Left forelimb (tissue), 1 donor: ENCODE data around the gene PTGER2.

Source experiments
- DNase-seq: peaks from one replicate; pipeline ENCODE4 v3.0.0-alpha.2; 2018; ENCODE audit warnings: low spot score

The PTGER2 gene

DNA sequence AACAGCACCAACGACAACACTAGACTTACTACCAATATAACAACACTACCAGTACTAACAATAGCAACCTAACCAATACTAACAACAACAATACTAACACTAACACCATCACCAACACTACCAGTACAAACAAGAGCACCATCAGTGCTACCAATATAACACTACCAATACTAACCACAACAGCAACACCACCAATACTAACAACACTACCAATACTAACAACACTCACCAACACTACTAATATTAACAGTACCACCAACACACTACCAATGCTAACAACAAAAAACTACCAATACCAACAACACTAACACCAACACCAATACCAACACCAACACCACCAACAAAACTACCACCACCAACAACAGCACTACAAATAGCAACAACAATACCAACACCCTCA is 25.1 kb downstream of the PTGER2 start:
- DNase-seq, result no peak

DNA sequence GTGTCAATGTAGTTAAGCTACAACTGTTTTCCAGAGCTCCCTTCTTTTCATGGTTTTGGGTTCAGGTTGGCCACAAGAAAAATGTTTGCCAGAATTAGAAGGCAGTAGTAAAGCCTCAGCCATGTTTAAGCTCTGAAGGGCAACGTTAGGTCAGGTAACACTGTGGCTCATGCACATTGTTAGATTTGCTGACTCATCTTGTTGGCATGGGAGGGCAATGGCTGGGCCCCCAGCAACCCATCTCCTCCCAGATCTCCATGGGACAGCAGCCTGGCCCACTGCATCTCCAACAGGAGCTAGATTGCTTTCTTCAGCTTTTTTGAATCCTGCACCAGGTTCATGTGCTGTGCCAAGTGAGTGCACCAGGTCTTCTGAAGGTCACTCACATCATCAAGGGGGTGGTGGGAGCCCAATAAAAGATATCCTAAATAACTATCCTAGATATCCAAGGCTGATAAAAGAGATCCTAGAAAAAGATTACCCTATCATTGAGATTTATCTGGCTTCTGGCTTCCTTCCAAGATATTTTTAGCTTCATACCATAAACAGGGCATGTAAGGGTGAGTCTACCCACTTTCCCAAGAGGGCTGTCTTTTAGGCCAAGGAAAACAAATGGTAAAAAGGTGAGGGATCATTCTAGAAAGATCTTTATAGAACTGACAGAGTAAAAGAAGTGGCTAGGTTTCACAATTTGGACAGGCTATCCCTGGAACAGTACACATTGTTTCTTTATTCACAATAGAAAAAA is 28.9 kb downstream of the PTGER2 start:
- no peak for DNase-seq

DNA sequence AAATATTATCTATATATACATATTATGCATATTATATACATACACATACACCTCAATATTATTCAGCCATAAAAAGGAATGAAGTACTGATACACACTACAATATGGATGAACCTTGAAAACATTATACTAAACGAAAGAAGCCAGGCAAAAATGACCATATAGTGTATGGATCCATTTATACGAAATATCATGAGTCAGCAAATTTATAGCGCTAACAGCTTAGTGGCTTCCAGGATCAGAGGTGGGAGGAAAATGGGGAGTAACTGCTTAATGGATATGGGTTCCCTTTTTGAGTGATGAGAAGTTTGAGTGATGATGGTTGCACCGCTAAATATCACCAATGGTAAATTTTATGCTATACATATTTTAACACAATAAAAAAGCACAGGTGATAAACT is 32.7 kb downstream of the PTGER2 start:
- no peak for DNase-seq

DNA sequence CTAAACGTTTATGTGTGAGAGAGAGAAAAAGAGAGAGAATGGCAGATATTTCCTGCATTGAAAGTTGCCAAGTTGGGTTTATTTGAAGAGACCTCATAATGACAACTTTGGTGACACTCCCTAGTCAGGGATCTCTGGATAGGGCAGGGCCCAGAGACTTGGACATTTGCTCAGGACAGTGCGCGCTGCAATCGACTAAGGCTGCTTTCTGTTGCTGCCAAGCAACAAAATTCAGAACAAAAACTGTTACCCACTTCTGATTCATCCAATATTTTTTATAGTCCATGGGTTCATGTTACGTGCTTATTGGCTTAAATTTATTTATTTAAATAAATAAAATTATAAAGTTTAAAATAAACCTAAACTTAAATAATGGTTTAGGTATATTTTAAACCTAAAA is 34.2 kb downstream of the PTGER2 start:
- DNase-seq, result no peak

DNA sequence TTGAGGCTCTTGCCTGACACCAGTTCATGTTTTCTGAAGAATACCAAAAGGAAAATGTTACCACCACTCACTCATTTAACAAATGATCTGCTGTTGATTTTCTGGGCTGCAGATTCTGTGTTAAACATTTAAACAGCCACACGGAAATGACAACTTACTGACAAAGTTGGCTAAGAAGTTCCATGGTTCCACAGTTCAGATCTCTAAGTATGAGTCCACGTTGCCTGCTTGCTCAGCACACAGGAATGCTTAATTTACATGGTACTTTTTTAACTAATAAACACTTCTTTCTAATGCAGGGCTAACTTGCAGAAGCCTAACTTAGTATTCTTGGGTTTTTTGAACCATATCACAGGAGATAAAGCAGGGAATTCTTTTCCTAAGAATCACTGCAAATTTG is 34.7 kb downstream of the PTGER2 start:
- DNase-seq, result no peak

DNA sequence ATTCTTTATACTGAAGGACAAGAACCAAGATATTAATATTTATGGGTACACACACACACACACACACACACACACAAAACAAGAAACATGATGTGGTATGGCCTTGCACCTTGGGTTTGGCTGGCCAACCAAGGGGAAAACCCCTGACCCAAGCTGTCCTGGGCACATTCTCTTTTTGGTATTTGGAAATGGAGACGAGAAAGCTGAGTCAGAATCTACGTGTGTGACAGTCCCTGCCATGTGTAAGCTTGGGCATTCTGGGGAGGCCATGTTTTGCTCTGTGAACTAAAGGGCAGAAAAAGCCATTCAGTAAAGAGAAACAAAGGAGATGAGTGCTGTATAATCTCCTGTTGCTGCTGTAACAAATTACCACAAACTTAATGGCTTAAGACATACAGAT is 35.6 kb downstream of the PTGER2 start:
- DNase-seq, result no peak

DNA sequence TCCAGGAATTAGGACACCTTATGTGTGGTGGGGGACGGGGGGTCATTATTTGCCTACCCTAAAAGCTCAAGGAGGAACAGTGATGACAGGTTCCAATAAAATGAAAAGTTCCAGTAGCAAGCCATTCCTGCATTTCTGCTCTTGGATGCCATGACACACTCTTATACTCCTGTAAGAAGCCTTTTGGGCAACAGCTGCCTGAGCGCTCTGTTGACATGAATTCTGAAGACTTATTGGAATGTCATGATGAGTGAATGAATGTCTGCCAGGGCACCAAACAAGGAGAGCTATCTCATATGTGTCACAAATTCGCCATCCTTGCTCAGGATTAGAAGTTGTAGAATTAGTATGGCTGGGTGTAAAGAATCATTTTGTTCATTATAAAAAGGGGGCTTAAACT is 36.3 kb downstream of the PTGER2 start:
- no peak for DNase-seq

DNA sequence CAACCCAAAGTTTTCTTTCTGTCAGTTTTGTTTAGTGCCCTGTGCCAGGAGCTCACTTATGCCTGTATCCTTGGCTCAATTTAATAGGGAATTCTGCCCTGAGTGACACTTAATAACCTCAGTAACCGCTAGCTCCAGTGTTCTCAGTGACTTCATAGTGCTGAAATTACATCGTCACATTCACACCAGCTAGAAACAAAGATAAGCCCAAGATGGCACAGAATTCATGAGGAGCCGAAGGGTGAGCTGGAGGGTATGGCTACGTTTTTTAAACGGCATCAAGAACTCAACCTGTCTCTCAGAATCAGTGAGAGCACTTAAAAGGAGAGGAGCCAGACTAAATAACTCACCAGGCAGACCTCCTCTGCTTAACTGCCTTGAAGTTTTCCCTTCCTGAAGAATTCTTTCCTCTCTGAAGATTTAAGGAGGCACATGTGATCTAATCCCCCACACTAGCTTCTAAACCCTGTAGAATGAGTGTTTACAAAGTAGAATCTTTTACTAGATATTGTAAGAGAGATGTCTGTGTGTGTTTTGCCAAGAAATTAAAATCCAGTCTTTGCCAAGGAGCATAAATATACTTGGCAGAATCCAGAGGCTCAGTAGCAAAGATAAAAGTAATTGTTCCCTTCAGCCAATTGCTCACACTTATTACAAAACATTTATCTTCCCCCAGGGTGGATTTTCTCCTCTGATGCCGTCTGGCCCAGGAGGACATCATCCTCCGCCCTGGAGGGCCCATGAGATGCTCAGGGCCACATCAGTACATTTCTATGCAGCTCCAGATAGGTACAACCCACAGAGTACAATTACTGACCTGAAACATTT is 37.3 kb downstream of the PTGER2 start:
- DNase-seq, result no peak

DNA sequence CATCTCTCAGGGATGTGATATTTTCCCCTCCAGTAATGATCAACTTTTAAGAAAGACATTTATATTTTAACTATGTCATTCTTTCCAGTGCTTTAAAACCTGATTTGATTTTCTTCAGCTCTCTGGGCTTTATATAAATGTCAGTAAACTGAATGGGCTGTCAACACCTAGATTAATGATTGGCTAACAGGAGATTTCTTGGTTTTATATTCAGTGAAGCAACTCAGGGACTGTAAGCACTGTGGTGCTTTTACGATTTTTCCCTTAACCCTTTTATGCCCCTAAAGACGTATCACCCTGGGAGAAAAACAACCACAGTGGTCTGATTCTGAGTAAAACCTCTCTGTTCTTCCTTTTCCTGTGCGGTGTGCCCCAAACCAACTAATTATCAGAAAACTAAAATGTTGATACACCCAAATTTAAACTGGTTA is 38.0 kb downstream of the PTGER2 start:
- DNase-seq, result no peak

DNA sequence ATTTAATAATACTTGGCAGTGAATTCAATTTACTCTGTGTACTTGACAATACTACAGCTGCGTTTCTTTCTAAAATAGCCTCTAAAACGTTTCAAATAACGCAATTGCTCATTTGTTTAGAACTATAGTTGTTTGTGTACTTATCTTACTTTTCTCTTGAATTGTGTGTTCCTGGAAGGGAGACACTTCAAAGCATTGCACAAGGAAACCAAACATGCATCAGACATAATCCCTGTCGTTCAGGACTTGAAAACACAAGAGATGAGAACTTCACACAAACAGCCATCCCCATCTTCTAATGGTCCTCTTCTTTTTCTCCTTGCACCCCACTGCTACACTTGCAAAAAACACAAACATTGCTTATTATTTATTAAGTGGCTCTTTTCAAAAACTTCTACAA is 38.5 kb downstream of the PTGER2 start:
- no peak for DNase-seq

DNA sequence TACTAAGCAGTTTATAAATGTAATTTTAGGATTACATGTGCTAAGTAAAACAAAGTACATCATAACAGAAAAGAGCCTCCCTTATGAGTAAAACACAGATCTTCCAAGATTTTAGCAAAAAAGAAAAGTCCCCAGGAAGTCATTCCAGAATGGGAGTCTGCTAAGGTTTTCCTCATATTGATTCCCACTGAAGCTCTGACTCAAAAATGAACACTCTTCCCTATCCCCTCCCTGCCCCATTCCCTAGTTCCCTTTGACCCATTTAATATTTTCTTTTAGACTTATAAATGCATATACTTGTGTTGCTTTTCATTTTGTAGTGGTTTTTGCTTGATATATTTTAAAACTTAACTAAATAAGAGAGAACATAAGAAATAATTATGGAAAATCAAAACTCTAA is 40.1 kb downstream of the PTGER2 start:
- DNase-seq, result no peak

DNA sequence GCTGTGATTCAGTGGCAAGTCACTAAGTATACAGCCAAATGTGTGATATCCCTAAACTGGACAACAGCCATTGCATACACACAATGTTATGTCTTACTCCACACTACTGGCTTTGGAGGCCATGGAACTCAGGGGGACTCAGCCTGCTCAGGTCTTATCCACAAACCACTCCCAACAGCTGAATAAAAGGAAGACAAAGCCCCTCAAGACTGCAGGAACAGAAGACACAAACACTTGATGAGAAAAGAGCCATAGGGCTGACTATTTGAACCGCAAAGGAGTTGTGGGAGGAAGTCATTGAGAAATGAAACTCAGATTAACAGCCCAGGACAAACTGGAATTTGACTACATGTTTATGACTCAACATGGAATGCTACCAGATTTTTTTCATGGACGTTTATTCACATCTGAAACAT is 40.9 kb downstream of the PTGER2 start:
- DNase-seq, result no peak

DNA sequence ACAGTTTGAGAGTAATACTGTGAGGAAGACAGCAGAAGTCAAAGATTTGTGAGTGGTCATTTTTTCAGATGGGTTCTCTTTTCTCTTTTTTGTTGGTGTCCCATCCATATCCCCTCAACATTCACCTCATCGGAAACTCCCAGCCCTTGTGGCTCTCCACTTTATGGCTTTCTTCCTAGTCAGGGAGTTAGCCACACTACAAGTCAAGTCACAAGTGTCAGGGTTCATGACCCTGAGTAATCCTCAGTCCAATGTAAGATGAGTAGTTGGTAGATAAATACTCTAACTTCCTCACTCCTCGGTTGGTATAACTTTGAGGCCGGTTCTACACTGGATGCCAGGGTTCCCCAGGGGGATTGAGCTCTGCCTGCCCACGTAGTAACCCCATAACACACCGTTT is 41.4 kb downstream of the PTGER2 start:
- DNase-seq, result no peak

DNA sequence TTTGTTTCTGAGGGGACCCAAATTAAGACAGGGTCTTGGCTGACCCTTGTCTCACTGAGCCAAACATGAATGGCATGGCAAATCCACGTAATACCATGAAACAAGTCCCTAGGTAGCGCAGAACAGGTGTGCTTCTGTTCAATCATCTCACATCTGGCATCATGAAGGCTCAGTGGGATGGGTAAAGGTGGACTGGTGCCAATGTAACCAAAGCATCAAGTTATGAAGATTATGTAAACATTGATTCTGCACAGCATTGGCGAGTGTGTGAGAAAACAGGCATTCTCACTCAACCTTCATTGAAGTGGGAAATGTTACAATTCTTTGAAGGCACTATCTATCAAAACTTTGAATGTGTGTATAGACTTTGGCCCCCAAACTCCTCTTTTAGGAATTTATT is 41.9 kb downstream of the PTGER2 start:
- DNase-seq, result no peak

DNA sequence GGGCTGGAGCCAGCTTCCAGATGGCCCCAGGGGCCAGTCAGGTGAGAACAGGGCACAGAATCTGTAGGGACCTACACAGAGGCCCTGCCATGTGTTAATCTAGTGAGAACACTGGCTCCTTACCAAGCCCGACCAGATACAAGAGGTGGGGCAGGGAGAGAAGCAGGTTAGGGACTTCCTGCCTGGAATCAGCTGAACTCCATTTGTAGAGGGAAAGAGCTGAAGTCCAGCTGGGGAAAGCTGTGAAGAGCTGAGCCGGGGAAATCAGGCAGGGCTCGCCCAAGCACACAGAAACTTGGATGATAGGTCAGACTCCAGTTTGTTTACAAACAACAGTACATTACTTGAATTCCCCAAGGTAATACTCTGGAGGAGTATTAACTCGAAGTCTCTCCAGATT is 46.7 kb downstream of the PTGER2 start:
- no peak for DNase-seq

DNA sequence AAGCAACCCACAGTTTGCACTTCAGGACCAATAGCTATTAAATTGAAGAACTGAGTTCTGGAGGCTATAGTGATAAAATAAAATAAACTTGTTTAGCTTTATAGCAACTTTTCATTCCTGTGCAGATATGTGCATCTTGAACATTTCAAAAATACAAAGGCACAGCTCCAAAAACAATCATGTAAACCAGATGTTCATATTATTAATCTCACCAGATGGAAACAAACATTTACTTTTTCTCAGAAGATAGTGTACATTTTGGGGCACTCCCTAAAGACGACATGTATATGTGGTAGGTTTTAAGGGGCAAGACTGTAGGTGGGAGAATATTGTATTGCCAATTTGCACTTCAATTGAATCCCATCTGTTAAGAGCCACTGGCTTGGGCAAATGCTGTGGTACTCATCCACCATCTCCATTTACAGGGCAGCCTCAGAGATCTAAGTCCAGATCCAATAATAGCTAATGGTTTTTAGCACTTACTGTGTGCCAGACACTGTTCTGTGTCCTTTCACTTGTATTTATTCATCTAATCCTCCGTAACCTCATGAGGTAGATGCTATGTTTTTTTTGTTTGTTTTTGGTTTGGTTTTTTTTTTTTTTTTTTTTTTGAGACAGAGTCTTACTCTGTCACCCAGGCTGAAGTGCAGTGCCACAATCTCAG is 49.1 kb downstream of the PTGER2 start:
- no peak for DNase-seq

DNA sequence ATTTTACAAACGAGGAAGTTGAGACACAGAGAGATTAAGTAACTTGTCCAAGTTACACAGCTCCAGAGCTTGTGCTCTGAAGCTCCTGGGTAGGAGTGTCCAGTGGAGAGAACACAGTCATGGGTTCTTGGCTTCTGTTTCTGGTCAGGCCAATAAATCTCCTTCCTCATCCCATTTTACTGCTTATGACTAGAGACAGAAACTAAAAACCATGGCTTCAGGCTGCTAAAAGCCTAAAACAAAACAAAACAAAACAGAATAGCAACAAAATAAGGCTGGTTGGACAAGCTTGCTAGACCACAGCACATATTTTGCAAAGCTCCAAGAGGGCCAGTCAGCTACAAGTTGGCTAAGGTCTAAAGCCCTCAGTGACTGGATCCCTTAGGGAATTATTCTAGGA is 49.8 kb downstream of the PTGER2 start:
- DNase-seq, result no peak

DNA sequence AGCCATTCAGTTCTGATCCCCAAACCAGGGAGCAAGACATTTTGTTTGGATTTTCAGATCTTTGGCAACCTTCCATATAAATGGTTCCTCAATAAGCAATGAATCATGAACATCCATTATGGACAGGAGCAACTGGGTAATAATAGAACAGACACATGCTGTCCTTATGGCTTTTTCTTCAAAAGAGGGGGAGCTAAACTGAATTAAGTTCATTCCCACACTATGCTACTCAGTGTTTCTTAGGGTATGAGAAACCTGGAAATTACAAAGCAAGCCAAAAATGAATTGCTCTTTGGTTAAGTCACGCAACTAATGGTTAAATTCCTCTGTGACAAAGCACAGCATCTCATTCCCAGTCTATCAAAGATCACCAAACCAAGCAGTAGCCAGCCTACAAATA is 51.0 kb downstream of the PTGER2 start:
- DNase-seq, result no peak

DNA sequence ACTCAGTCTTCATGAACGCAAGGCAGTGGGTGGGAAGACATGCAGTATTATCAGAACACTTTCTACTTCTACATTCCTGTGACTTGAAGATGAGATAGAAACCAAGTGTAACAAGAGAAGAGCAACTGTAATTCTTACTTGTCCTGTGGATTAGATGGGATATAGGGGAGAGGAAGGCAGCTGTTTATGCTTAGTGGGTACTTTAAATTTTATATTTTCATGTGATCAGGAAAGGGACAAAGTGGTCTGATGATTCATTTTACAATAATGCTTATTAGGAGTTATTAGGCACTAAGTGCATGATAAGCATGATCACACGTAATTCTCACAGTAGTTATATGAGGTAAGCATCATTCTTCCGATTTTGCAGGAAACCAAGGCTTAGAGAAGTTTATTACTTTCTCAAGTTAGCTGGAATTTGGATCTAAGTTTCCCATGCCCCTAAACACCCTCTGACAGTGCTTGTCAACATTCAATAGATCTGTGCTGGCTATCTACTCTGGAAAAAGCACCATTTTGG is 52.7 kb downstream of the PTGER2 start:
- no peak for DNase-seq

DNA sequence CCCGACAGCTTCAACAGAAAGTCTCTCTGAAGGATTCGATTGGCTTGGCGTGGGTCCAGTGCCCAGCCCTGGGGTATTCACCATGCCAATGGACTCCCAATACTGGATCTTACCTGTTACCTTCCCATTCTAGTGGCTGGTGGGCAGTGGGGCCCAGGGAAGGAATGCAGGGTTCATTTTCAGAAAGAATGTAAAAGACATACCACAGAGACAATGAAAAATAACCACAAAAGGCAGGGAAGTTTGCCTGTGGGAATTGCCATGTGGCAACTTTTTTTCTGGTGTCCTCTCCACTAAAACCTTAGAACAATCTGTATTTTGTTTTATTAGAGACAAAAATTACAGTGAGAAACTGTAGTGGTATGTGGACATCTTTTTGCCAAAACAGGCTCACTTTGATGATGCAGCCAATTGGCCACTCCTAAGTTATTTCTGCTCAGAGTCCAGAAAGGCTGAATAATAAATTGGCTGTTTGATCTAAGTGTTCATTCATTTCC is 55.2 kb downstream of the PTGER2 start:
- no peak for DNase-seq

DNA sequence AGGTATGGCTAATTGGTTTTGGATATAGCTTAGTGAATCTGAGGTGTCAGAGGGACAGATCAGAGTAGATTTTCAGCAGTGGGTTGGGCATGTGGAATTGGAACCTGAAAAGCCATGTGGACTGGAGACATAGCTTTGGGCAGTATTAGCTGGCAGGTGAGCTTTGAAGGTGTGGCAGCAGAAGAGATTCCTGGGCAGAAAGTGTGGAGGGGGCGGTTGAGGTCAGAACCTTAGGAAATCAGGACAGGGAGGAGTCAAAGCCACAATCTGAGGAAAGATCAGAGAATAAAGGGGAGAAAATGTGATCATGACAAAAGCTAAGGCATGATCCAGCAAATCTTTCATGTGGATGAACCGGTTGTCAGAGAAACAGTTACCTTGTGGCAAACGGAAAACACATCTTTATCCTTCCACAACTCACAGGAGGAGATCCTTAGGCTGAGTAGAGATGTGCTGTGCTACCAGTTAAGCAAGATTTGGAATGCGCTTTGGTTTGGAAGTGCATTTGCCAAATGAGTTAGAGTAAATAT is 56.4 kb downstream of the PTGER2 start:
- DNase-seq, result no peak

DNA sequence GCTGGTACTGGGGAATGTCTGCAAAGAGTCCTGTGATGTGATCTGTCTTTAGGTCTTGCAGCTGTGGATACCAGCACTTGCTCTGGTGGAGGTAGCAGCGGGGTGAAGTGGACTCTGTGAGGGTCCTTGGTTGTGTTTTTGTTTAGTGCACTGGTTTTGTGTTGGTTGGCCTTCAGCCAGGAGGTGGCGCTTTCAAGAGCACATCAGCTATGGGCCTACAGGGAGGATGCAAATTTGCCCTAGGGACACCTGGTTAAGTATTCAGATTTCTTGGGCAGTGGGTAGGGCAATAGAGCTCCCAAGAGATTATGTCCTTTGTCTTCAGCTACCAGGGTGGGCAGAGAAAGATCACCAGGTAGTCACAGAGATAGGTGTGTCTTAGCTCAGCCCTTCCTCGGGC is 63.8 kb downstream of the PTGER2 start:
- DNase-seq, result no peak
